Stimulated activated naive CD8-positive, alpha-beta T cell treated with anti-CD3 and anti-CD28 coated beads, Interleukin-15, amount 100 ng/mL, for 72 hours (primary cell): ENCODE measurements around the gene TLE1.

Source experiments
- ATAC-seq: fragments of 150-1000 bp; cut with Tn5 transposase; 2 replicates; pipeline ENCODE4 v1.10.0; 2021; ENCODE audit warnings: mild to moderate bottlenecking, moderate library complexity
- DNase-seq, 2 donors: peaks; one replicate each; pipeline ENCODE4 v3.0.0; 2021 to 2022
- H3K27ac Mint-ChIP-seq, 2 donors: one replicate each; pipeline ENCODE4 v1.8.0; 2022; ENCODE audit warnings: mild to moderate bottlenecking in 2 of 2, mixed read lengths in 2 of 2, moderate library complexity in 2 of 2
- H3K27me3 Mint-ChIP-seq: one replicate; pipeline ENCODE4 v1.8.0; 2022; ENCODE audit warnings: mixed read lengths
- H3K4me1 Mint-ChIP-seq: one replicate; pipeline ENCODE4 v1.8.0; 2022; ENCODE audit warnings: mild to moderate bottlenecking, mixed read lengths
- H3K4me3 Mint-ChIP-seq, 2 donors: one replicate each; pipeline ENCODE4 v1.8.0; 2022; ENCODE audit warnings: mild to moderate bottlenecking in 2 of 2, mixed read lengths in 2 of 2, moderate library complexity in 1 of 2
- H3K9me3 Mint-ChIP-seq, 2 donors: one replicate each; pipeline ENCODE4 v1.8.0; 2022; ENCODE audit warnings: mixed read lengths in 2 of 2

TLE1 gene

DNA sequence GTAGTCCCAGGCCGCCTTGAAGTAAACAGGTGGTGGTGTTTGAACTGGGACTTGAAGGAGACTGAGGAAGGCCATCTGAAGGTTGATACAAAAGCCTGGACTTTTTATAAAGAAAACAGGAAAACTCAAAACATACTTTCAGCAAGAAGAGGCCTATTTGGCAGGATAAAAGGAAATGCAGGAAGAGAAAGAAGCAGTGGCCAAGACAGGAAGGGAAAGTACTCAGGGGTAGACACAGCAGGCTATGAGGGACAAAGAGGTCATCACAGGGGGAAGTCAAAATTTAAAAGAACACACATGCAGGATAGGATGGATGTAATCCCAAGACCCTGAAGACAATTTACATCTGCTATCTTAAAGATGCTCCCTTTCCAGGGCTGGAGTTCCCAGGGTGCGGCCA, 13.0 kb downstream of the TLE1 start:
- H3K9me3 Mint-ChIP-seq = no peaks in the 10 kb centered on the region
- no peak for DNase-seq
- no peak for ATAC-seq
- no peak overlapping the region for H3K27ac Mint-ChIP-seq
- H3K4me1 Mint-ChIP-seq = no peaks in the 10 kb centered on the region
- H3K27me3 Mint-ChIP-seq = peaks cover 37% of the 10 kb centered on the region
- no peak overlapping the region for H3K4me3 Mint-ChIP-seq

DNA sequence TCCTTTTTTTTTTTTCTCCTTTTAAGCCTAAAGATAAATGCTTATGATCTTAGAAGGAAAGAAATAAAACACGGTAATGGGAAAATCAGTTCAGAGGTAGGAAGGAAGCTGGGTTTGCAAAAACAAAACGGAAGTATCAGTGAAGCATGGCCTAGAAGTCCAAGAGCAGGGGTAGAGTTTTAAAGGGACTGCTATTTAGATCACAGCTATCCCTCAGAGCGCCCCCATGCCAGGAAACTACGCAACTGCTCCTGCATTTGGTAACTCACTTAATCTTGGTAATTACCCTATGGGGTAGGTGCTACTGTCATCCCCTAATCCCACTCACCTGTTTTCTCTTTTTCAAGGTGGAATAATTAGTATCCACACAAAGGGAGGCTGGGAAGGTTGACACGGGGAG, 16.0 kb downstream of the TLE1 start:
- H3K4me1 Mint-ChIP-seq = no peaks in the 10 kb centered on the region

DNA sequence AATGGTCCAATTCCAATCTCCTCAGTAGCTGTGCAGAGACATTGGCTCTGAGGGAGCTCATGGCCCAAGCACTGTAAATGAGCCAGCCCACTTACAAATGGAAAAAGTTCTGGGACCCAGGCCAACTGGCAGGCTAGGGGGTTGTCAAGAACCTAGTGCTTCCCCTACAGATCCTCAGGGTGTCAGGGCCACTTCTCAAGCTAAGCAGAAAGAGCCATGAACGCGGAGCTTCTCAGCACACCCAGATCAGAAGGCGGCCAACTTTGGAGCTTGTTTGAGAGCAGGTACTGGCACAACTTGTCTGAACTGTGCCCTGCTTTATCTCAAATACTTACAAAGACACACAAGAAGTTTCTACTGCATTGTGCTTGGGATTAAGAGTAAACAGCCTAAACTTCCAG, 17.5 kb downstream of the TLE1 start:
- ATAC-seq (no peak), DNase-seq (no peak)
- H3K27me3 Mint-ChIP-seq = peaks cover 16% of the 10 kb centered on the region
- H3K4me1 Mint-ChIP-seq = no peaks in the 10 kb centered on the region
- no peak overlapping the region for H3K4me3 Mint-ChIP-seq
- no peaks in the 10 kb centered on the region for H3K9me3 Mint-ChIP-seq
- H3K27ac Mint-ChIP-seq = no peak overlapping the region

More for the DNA sequence above, 16.0 kb downstream of the TLE1 start:
- H3K9me3 Mint-ChIP-seq = no peaks in the 10 kb centered on the region
- H3K27me3 Mint-ChIP-seq = peaks cover 16% of the 10 kb centered on the region
- DNase-seq (no peak), ATAC-seq (no peak)
- H3K27ac Mint-ChIP-seq = no peak overlapping the region
- no peak overlapping the region for H3K4me3 Mint-ChIP-seq

DNA sequence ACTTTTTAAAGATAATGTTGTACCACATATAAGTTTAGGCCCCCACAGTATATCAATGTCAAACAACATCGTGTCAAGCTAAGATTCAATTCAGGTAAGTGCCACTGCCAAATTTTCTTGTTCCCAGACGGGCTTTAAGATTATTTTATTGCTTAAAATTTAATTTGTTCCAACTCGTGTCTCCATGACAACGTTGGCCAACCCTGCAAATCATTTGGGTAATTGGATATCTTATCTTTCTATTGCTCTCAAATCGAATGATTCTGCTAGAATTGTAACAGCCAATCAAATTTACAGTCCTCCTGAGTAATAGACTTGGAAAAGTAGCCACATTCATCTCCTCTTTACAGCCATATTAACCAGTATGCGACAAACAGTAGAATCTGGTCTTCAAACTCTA, 19.5 kb downstream of the TLE1 start:
- no peak for DNase-seq
- peaks cover 7% of the 10 kb centered on the region for H3K27me3 Mint-ChIP-seq
- H3K4me1 Mint-ChIP-seq = no peaks in the 10 kb centered on the region
- ATAC-seq = no peak
- H3K4me3 Mint-ChIP-seq = no peak overlapping the region
- no peak overlapping the region for H3K27ac Mint-ChIP-seq
- H3K9me3 Mint-ChIP-seq = no peaks in the 10 kb centered on the region

- Mint-ChIP-seq H3K27ac (no peak overlapping the region), H3K9me3 (no peaks in the 10 kb centered on the region), H3K27me3 (peaks cover 4% of the 10 kb centered on the region), H3K4me1 (no peaks in the 10 kb centered on the region), H3K4me3 (no peak overlapping the region)
- no peak for DNase-seq
- no peak for ATAC-seq
These were observed 20.2 kb downstream of the TLE1 start for GRCh38 chr9:81669041-81669651.

- ATAC-seq (no peak), DNase-seq (no peak)
- no peak overlapping the region for H3K4me3 Mint-ChIP-seq
- no peaks in the 10 kb centered on the region for H3K4me1 Mint-ChIP-seq
- no peaks in the 10 kb centered on the region for H3K9me3 Mint-ChIP-seq
- H3K27ac Mint-ChIP-seq = no peak overlapping the region
- H3K27me3 Mint-ChIP-seq = no peaks in the 10 kb centered on the region
These were observed 23.2 kb downstream of the TLE1 start for GRCh38 chr9:81666123-81666522.

DNA sequence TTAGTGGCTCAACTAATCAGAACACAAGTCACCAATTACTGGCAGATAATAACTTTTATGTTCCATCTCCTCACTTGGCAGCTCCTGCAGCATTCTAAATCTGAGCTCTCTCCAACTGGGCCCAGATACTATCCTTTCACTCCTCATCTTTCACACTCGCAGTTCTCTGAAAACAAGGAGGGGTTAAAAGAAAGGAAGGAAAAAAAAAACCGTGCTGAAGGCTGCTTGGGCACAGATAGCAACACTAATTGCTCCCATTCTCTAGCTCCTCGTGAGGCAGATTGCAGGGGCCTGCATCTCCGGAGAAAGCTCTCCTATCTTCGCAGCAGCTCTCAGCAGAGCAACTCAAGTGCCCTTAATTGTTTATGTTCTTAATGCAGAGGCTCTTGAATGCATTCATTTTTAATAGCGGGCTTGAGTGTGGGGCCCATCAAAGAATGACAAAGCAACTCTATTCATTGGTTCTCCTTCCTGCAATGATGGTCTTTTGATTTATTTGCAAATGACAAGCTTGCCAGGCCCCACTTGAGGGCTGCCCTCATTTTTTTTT, 23.9 kb downstream of the TLE1 start:
- ATAC-seq (no peak), DNase-seq (no peak)
- Mint-ChIP-seq H3K27ac (no peak overlapping the region), H3K4me1 (no peaks in the 10 kb centered on the region), H3K4me3 (no peak overlapping the region), H3K27me3 (no peaks in the 10 kb centered on the region), H3K9me3 (no peaks in the 10 kb centered on the region)

- Mint-ChIP-seq H3K27ac (no peak overlapping the region), H3K9me3 (no peaks in the 10 kb centered on the region), H3K4me3 (no peak overlapping the region), H3K4me1 (no peaks in the 10 kb centered on the region), H3K27me3 (no peaks in the 10 kb centered on the region)
- no peak for DNase-seq
- ATAC-seq = no peak
These were observed 24.6 kb downstream of the TLE1 start for GRCh38 chr9:81664638-81665222.

- no peaks in the 10 kb centered on the region for H3K27me3 Mint-ChIP-seq
- no peaks in the 10 kb centered on the region for H3K9me3 Mint-ChIP-seq
- ATAC-seq (no peak), DNase-seq (no peak)
- no peak overlapping the region for H3K27ac Mint-ChIP-seq
- H3K4me1 Mint-ChIP-seq = peaks cover under 1% of the 10 kb centered on the region
- no peak overlapping the region for H3K4me3 Mint-ChIP-seq
These were observed 28.0 kb downstream of the TLE1 start for GRCh38 chr9:81661339-81661738.

DNA sequence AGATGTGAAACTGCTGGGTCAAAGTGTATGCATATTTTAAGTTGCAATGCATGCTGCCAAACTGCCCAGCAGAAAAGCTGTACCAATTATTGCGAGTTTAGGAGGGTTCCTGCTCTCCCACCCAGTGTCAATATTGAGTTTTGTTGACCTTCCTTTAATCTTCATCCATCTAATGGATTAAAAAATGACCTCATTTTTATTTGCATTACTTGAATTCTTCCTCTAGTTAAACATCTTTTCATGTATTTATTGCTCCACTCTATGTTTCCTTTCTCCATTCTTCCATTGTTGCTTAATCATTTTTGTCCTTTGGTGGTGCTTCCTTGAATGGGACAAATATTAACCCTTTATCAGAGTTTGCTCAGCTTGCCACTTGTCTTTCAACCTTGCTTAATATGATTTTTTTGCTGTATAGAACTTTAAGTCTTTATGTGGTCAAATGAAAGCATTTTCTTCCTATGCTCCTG, 32.4 kb downstream of the TLE1 start:
- DNase-seq (no peak), ATAC-seq (no peak)
- Mint-ChIP-seq H3K4me1 (peaks cover 11% of the 10 kb centered on the region), H3K4me3 (no peak overlapping the region), H3K27ac (no peak overlapping the region), H3K9me3 (no peaks in the 10 kb centered on the region), H3K27me3 (no peaks in the 10 kb centered on the region)

GRCh38 chr9:81656004-81656403, 33.3 kb downstream of the TLE1 start:
- Mint-ChIP-seq H3K9me3 (no peaks in the 10 kb centered on the region), H3K4me1 (peaks cover 11% of the 10 kb centered on the region), H3K27me3 (no peaks in the 10 kb centered on the region), H3K4me3 (no peak overlapping the region), H3K27ac (no peak overlapping the region)
- no peak for DNase-seq
- no peak for ATAC-seq

- Mint-ChIP-seq H3K9me3 (no peaks in the 10 kb centered on the region), H3K27ac (no peak overlapping the region), H3K4me1 (peaks cover 11% of the 10 kb centered on the region), H3K4me3 (no peak overlapping the region), H3K27me3 (no peaks in the 10 kb centered on the region)
- DNase-seq (no peak), ATAC-seq (no peak)
These were observed 36.1 kb downstream of the TLE1 start for GRCh38 chr9:81653240-81653639.

DNA sequence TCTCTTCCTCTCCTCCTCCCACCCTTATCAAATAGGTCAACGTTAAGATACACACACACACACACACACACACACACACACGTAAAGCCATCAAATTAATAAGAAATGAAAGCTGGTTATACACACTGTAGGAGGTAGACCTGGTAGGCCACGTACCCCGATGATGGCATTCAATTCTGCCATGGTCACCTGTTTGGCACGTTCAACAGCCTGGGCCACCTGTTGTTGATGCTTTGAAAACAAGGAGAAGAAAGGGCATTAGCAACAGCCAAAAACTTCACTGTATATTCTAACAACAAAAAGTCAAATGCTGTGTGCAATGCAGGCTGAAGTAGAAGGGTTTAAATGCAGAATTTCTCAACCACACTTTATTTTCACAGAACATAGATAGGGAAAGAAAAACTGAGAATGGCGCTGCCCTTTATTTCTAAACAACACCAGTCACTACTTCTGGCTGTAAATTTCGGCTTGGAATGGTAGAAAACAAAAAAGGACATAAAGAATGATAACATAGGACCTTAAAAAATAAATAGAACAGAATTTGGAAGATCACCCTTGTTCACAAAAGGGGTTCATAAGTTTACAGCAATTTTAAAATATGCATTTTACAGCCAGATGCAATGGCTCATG, 37.2 kb downstream of the TLE1 start:
- H3K27me3 Mint-ChIP-seq = no peaks in the 10 kb centered on the region
- ATAC-seq (no peak), DNase-seq (no peak)
- no peak overlapping the region for H3K4me3 Mint-ChIP-seq
- no peaks in the 10 kb centered on the region for H3K9me3 Mint-ChIP-seq
- peaks cover 11% of the 10 kb centered on the region for H3K4me1 Mint-ChIP-seq
- H3K27ac Mint-ChIP-seq = no peak overlapping the region

- Mint-ChIP-seq H3K9me3 (no peaks in the 10 kb centered on the region), H3K27me3 (no peaks in the 10 kb centered on the region), H3K4me3 (no peak overlapping the region), H3K4me1 (peaks cover 5% of the 10 kb centered on the region), H3K27ac (no peak overlapping the region)
- ATAC-seq (no peak), DNase-seq (no peak)
These were observed 38.5 kb downstream of the TLE1 start for GRCh38 chr9:81650586-81651515.

DNA sequence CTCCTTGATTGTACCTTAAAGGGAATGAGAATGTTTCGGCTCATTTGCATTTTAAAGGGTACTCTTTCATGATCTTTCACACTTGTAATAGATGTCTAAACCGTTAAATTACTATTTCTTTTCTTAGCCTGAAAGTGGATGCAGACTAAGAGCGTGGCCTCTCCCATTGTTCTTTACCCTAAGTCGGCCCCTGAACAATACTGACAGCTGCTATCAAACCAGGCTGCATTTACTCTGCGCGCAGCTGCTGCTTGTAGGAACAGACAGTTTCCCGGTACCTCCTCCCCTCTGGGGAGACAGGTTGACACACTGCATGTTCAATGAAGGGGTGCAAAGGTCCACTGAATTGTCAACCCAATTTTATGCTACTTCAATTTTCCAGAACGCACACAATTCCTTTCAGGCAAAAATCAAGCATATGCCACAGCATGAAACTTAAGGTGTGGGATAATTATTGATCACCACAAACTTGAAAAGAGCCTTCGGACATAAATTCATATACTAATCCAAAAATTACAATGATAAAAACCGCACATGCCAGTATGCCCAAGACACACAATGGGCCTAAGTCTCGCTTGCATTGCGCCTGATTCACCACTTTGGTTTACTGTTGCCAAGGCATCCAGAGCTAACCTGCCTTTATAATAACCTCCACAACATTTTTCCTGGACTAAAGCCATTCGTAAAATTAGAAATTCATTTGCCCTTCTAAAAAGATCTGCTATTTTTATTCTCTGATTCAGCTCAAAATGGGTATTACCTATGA, 39.7 kb downstream of the TLE1 start:
- H3K9me3 Mint-ChIP-seq = no peaks in the 10 kb centered on the region
- no peaks in the 10 kb centered on the region for H3K4me1 Mint-ChIP-seq
- no peak for ATAC-seq
- H3K27ac Mint-ChIP-seq = no peak overlapping the region
- H3K27me3 Mint-ChIP-seq = no peaks in the 10 kb centered on the region
- no peak for DNase-seq
- no peak overlapping the region for H3K4me3 Mint-ChIP-seq
